Epidermal melanocyte (primary cell): ENCODE data around the gene IFI6.
"Not testable (repeated sequence)": the region's sequence is repeated elsewhere in the genome, so short reads cannot be mapped to it uniquely, and the experiment has no call there.

Experiments
- DNase-seq: peaks from one replicate; pipeline ENCODE4 v3.0.0; 2011; ENCODE audit warnings: low spot score; ENCODE audit not compliant: insufficient read length

Gene IFI6

GRCh38 chr1:27650539-27651175 lies 21.3 kb downstream of the IFI6 start:
- DNase-seq, result no peak

DNA sequence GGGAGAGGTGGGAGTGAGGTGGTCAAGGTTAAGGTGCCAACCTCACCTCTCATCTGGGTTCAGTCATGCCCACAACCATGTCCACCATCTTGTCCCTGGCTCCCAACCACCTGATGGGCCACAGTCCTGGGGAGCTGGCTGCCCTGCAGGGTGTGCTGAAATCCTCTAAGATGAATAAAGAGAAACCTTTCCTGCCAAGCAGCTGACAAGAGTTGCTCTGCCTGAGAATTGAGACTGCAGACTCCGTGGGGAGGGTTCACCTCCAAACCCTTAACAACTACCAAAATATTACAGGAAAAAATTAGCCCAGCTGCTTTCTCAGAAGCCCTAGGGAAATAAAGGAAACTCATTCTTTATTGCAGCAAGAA lies 21.8 kb downstream of the IFI6 start:
- no peak for DNase-seq

DNA sequence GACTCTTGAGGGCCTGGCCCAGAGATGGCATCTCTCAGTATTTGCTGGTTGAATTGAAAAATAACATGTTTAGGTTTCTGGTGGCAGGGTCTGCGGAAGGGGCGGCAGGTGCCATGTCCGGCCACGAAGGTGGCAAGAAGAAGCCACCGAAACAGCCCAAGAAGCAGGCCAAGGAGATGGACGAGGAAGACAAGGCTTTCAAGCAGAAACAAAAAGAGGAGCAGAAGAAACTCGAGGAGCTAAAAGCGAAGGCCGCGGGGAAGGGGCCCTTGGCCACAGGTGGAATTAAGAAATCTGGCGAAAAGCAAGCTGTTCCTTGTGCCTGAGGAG lies 22.7 kb downstream of the IFI6 start:
- DNase-seq, result no peak

- DNase-seq, result no peak
Observed at GRCh38 chr1:27648602-27649305, 23.2 kb downstream of the IFI6 start.

DNA sequence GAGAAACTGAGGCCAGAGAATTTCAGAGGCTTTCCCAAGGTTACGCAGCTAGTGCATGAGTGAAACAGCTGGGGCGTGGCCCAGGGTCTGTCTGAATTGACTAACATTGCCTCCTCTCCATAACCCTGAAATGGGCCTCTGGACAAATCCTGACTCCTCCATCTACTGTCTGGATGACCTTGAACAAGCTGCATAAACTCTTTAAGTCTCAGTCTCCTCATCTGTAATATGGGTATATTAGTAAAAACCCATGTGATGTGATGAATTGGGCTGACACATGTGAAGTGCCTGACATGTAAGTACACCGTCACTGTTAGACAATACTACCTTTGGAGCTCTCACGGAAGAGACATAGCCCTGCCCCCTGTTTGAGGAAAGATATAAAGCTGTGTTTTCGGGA lies 24.7 kb downstream of the IFI6 start:
- DNase-seq, result no peak

- DNase-seq, result no peak
Observed at GRCh38 chr1:27646676-27647075, 25.3 kb downstream of the IFI6 start.

- DNase-seq, result no peak
Observed at GRCh38 chr1:27645071-27645415, 26.9 kb downstream of the IFI6 start.

DNA sequence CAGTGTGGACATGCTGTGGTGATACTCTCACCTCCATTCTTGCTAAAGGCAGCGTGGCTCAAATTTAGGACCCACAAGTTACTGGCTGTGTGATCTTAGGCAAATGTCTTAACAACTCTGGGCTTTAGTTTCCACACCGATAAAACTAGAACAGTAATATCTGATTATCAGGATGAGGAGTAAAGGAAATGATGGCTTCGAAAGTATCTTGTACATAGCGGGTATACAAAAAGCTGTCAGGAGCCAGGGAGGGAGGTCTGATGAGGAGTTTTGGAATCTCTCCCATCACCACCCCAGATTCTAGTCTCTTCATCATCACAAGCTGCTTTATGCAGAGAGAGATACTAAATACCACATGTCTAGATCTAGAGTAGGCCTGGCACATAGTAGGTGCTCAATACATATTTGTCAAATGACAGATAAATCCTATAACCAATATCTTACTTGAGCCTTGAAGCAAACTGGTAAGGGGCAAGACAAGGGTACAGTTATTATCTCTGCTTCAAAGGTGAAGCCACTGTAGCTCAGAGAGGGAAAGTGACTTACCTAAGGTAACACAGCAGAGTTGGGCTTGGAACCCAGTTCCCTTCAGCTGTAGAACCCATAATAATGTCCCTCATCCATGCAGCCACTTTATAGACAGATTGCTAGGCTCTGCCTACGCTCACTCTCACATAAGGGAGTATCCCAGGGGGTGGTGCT lies 27.5 kb downstream of the IFI6 start:
- no peak for DNase-seq

DNA sequence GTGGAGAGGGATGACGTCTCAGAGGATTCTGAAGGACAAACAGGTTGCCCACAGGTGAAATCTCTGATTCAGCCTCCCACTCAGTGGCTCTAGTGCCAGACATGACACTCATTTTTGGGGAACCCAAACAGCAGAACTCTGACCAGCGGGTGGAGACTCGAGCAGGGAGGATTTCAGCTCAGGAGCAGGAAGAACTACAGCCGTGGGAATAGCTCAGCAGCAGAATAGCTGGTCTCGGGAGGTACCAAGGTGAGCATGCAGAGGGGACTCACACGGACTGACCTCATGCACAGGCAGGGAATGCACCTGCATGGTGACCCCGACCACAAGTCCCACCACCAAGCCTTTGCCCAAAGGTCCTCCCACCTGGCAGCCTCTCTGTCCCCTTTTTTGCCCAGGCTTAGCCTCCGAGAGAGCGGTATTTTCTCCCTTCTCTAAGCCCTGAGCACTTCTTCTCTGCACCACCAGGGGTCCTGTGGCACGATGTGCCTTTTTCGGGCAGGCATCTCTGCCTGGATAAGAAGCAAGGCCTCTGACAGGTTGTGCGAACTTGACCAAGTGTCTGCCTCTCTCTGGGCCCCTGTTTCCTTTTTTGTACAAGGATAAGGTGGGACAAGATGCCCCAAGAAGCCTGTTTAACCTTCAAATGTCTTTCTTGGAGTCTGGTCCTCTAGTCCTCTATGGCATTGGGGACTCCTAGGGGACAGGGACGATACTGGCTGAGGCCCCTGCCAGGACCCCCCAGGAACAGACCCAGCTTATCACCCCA lies 28.2 kb downstream of the IFI6 start:
- peak; percentile 63 for DNase-seq

GRCh38 chr1:27640514-27640913 lies 31.5 kb downstream of the IFI6 start:
- DNase-seq, result not testable (repeated sequence)

DNA sequence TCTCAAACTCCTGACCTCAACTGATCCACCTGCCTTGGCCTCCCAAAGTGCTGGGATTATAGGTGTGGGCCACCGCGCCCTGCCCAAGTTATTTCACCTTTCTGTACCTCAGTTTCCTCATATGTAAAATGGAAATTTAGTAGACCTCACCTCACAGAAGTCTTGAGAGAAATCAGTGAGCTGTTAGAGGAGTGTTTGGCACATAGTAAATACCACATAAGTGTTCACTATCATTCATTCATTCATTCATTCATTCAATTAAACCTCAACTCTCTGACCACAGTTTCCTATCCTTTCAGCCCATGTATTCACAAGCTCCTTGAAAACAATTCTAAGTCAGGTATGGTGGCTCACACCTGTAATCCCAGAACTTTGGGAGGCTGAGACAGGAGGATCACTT lies 33.2 kb downstream of the IFI6 start:
- DNase-seq, result no peak

- no peak for DNase-seq
Observed at GRCh38 chr1:27638047-27638734, 33.8 kb downstream of the IFI6 start.

DNA sequence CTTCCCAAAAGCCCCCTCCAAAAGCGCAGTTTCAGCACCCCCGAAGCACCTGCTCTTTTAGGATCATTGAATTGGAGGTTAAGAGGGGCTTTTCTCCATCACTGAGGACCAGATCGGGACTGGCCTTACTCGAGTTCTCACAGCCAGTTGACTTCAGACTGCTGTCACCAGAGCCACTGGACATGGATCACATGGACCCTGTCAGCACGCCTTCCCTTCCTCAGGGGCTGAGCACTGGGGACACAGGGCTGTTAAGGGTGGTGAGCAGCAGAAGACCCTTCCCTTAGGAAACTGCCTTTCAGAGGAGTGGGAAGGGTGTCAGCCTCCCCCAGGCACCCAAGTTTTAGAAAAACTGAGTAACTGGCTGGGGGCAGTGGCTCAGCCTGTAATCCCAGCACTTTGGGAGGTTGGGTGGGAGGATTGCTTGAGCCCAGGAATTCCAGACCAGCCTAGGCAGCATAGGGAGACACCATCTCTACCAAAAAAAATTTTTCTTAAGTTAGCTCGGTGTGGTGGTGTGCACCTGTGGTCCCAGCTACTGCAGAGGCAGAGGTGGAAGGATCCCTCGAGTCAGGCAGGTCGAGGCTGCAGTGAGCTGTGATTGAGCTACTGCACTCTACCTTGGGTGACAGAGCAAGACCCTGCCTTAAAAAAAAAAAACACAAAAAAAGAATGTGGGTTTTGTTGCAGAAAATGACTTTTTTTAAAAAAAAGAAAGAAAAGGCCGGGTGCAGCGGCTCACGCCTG lies 36.4 kb downstream of the IFI6 start:
- DNase-seq, result no peak

DNA sequence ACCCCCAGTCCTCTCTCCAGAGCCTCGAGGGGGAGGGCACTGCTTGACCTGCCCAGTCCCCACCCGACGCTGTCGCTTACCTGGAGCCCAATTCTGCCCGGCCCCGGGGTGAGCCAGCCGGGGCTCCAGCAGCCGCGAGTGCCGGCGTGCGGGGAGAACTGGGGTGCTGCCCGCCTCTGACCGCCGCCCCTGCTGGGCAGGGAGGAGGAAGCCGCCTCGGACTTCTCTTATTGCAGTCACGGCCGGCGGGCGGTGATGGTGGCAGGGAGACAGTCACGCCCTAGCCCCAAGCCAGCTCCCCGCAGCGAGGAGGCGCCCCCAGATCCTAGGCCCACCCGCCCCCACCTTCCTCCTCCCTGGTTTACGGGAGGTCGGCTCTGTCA lies 37.0 kb downstream of the IFI6 start, which contains the start of gene FGR:
TSS of gene FGR (minus strand) at position 201 of the 383 bp plus-strand sequence. CDS start 11,269 bp downstream, outside the sequence.
- DNase-seq, result no peak

- no peak for DNase-seq
Observed at GRCh38 chr1:27634177-27634984, 37.6 kb downstream of the IFI6 start.

- DNase-seq, result no peak
Observed at GRCh38 chr1:27633640-27634176, 38.3 kb downstream of the IFI6 start.

- DNase-seq, result no peak
Observed at GRCh38 chr1:27633298-27633610, 38.7 kb downstream of the IFI6 start.

DNA sequence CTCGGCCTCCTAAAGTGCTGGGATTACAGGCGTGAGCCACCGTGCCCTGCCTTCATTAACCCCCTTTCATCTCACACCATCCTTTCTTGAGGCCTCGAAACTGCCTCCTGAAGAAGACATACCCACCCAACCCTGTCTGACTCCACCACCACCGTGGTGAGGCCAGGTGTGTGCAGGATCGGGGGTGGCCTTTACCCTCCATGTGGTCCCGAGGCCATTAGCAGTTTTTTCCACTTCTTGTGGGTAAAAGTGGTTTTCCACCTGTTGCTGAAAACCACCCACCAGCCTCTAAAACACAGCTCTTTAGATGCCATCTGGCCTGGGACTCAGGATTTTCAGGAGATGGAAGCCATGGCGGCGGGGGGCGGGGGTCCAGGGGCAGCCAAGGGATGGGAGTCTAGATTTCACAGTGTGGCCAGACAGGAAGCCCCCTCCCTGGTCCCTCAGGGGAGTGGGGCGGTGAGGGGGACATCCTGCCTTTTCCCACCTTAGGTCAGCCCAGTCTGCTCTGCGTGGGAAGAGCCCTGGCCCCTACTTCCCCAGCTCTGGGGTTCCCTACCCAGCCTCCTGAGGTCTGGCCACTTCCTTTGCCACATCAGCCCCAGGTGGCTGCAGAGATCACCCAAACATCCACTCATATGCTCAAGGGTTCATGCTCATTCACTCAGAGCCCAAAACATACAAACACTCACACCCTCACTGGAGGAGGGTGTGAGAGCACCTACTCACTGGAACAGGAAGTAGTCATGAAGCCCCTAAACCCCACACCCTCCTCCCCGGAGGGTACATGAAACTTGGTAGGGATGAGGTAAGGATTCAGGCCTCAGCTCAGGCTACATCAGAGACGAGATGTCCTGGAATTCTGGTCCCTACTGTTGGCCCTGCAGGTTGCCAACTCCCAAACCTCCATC lies 39.4 kb downstream of the IFI6 start:
- DNase-seq, result no peak
